Progenitor cell of endocrine pancreas (in vitro differentiated cells): ENCODE measurements around the gene ATE1. TPM values are rescaled to one million over a fixed set of nuclear protein-coding genes. Genes with fewer than 3 reads are reported as not detected.
"Not testable (repeated sequence)": the region's sequence is repeated elsewhere in the genome, so short reads cannot be mapped to it uniquely, and the experiment has no call there.

Experiments used
- DNase-seq: peaks from one replicate; pipeline ENCODE4 v3.0.0; 2021; ENCODE audit warnings: low spot score; ENCODE audit not compliant: unreplicated experiment
- H3K27ac Mint-ChIP-seq: 2 replicates; pipeline ENCODE4 v1.8.0; 2021; ENCODE audit warnings: mild to moderate bottlenecking, moderate library complexity, mixed read lengths
- H3K27me3 Mint-ChIP-seq: 2 replicates; pipeline ENCODE4 v1.8.0; 2021; ENCODE audit warnings: mixed read lengths
- H3K36me3 Mint-ChIP-seq: 2 replicates; pipeline ENCODE4 v1.8.0; 2022; ENCODE audit warnings: mixed read lengths; ENCODE audit not compliant: insufficient read depth
- H3K4me1 Mint-ChIP-seq: 2 replicates; pipeline ENCODE4 v1.8.0; 2021; ENCODE audit warnings: low read depth, mixed read lengths
- H3K4me3 Mint-ChIP-seq: 2 replicates; pipeline ENCODE4 v1.8.0; 2021; ENCODE audit warnings: low read depth, mild to moderate bottlenecking, moderate library complexity, mixed read lengths
- H3K9me3 Mint-ChIP-seq: 2 replicates; pipeline ENCODE4 v1.8.0; 2021; ENCODE audit warnings: low read depth, mixed read lengths
- total RNA-seq: library from RNA; stranded (reverse); gene quantifications from 2 replicates; pipeline ENCODE4 v1.2.1, GENCODE V29; 2021
- TF ChIP-seq, protein P1 (sequence below): fragments of 200-600 bp; sonication (generic); IDR thresholded peaks from one replicate; pipeline ENCODE4 v1.5.0; 2021; ENCODE audit warnings: antibody characterized with exemption, mild to moderate bottlenecking; ENCODE audit not compliant: unreplicated experiment

Gene ATE1
- total RNA-seq, 1 donor from 2014 or later, result 41.0 TPM

DNA sequence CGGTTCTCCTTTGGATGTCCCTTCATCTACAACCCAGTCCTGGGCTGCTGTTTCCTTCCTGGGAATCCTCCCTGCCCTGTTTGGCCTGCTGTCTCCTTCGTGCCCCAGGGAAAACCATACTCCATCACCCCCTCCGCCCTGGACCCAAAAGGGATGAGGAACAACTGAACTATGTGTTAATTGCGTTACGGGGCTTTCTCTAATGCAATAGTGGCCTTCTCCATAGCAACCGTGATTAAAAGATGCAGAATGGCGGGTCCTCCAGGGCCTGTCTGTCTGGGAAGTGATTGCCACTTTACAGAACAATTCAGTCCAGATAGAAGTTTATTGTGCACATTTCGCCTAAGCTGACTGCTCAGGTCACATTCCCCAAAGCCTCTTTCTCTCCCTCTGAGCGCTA is 217.6 kb downstream of the ATE1 start:
- TF ChIP-seq, protein P1, sequence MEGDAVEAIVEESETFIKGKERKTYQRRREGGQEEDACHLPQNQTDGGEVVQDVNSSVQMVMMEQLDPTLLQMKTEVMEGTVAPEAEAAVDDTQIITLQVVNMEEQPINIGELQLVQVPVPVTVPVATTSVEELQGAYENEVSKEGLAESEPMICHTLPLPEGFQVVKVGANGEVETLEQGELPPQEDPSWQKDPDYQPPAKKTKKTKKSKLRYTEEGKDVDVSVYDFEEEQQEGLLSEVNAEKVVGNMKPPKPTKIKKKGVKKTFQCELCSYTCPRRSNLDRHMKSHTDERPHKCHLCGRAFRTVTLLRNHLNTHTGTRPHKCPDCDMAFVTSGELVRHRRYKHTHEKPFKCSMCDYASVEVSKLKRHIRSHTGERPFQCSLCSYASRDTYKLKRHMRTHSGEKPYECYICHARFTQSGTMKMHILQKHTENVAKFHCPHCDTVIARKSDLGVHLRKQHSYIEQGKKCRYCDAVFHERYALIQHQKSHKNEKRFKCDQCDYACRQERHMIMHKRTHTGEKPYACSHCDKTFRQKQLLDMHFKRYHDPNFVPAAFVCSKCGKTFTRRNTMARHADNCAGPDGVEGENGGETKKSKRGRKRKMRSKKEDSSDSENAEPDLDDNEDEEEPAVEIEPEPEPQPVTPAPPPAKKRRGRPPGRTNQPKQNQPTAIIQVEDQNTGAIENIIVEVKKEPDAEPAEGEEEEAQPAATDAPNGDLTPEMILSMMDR, result no peak
- H3K36me3 Mint-ChIP-seq, result no peaks in the 10 kb centered on the region
- H3K4me1 Mint-ChIP-seq, result peaks cover 9% of the 10 kb centered on the region
- peaks cover 8% of the 10 kb centered on the region for H3K27me3 Mint-ChIP-seq
- peaks cover 5% of the 10 kb centered on the region for H3K9me3 Mint-ChIP-seq
- no peak overlapping the region for H3K27ac Mint-ChIP-seq
- DNase-seq, result no peak
- no peak overlapping the region for H3K4me3 Mint-ChIP-seq

DNA sequence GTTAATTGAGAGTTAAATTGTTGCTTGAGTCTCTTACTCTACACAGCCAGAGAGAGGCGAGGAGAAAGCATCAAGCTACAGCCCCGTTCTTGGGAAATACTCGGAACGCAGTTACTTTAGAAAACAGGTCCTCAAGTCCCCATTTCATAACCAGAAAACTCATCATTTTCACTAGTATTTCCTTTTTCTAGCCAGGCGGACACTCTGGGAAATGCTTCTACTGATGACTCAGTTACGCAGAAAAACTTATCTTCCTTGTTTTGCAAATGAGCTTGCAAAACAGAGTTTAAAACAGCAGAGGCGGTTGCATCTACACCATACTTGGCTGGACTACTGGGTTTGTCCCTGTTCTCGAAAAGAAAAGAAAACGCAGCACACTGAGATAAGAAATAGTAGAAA is 218.2 kb downstream of the ATE1 start:
- Mint-ChIP-seq H3K27ac (no peak overlapping the region), H3K36me3 (no peaks in the 10 kb centered on the region), H3K4me3 (no peak overlapping the region), H3K27me3 (peaks cover 8% of the 10 kb centered on the region), H3K4me1 (peaks cover 9% of the 10 kb centered on the region), H3K9me3 (peaks cover 5% of the 10 kb centered on the region)
- TF ChIP-seq, protein P1, result no peak
- DNase-seq, result no peak

DNA sequence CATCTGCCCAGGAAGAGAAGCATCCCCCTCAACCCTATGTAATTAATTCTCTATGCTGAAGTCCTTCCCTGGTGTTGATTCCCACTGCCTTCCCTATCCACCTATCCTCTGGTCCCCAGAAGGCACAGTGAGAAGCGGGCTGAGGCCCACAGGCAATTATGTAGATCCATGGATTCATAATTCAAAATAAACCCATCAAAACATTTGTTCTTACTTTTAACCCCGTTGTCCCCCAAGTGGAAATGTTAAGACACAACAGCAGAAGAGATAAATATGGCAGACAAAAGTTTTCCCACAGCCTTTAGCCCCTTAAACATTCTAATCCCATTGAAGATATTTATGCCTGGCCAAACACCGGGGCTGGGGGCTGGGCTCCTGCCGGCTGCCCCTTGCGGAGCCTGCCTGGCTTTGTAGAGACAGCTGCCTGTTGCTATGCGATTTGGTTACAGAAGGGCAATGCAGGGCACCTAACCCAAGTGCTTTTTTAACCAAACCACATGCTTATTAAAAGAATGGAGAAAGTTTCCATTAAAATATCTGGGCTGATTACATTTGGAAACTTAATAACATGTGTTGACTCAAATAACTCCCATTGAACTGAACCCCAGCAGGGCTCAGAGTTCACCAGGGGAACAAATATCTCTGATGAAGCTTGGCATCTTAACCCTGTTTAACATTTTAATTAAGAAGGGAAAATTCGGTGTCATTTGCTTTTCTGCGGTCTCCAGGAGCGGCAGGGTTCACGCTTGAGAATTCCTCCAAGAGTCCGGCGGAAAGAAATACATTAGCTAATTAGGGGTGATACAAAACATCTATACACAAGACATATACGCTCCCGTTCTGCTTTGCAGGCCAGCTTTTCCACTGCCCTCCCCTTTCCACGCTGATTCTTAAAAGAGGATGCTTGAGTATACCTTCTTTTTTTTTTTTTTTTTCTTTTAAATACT is 218.8 kb downstream of the ATE1 start:
- no peak for DNase-seq
- Mint-ChIP-seq H3K27ac (no peak overlapping the region), H3K4me3 (no peak overlapping the region), H3K4me1 (peaks cover 9% of the 10 kb centered on the region), H3K9me3 (peaks cover under 1% of the 10 kb centered on the region), H3K36me3 (no peaks in the 10 kb centered on the region), H3K27me3 (peaks cover 8% of the 10 kb centered on the region)
- TF ChIP-seq, protein P1, result no peak

DNA sequence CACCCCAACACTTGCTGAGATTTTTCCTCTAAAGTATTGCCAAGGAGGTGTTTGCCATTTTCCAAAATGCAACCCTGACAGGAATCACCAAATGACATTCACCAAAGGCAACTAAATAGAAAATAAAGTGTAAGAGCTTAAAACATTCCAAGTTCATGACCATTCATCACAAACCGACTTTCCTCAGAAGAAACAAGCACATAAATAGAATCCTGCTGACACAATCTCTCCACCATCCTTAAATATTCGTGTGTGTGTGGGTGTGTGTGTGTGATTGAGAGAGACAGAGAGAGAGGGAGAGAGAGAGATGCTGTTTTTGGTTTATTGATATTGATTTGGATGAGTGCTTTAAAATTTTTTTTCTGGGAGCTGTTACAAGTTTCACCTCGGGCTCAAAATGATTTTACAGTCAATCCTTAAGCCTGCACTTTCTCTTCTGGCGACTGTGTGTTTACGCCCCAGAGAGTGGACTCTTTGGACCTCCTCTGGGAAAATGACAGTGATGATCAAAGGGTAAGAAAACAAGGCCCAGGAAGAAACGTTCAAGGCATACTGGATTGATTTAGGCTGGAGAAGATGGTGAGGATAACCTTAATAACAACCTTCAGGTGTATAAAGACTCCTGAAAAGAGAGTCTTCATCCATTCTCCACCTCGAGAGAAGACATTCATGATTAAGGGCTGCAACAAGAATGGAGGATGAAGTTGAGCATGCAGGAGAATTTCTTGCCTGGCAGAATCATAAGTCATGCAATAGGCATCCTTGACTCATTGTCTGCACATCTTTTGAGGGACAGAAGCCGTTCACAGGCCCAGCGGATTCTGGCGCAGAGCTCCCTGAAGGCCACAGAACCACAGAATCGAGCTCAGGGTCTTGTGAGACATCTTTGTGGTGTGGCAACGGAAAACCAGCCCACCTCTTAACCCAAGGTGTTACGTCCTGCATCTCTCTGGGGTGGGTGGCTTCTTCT is 225.2 kb downstream of the ATE1 start:
- Mint-ChIP-seq H3K4me3 (no peak overlapping the region), H3K27me3 (no peaks in the 10 kb centered on the region), H3K9me3 (no peaks in the 10 kb centered on the region), H3K36me3 (no peaks in the 10 kb centered on the region), H3K4me1 (no peaks in the 10 kb centered on the region), H3K27ac (no peak overlapping the region)
- TF ChIP-seq, protein P1, result no peak
- no peak for DNase-seq

DNA sequence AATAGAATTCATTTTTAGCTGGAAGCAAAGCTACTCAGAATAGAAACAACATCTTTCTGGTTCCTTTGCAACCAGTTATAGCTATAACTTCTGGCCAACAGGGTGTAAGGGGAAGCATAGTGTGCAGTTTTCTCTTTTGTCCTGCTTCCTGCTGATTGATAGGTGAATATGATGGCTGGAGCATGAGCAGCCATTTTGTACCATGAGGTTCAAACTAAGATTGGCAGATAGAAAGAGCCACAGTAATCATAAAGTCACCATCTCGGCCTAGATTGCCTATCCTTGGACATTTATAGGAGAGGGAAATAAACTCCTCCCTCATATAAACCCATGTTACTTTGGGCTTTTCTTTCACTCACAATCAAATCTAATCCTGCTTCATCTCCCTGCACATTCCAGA is 227.4 kb downstream of the ATE1 start:
- H3K4me1 Mint-ChIP-seq, result peaks cover 5% of the 10 kb centered on the region
- H3K36me3 Mint-ChIP-seq, result no peaks in the 10 kb centered on the region

DNA sequence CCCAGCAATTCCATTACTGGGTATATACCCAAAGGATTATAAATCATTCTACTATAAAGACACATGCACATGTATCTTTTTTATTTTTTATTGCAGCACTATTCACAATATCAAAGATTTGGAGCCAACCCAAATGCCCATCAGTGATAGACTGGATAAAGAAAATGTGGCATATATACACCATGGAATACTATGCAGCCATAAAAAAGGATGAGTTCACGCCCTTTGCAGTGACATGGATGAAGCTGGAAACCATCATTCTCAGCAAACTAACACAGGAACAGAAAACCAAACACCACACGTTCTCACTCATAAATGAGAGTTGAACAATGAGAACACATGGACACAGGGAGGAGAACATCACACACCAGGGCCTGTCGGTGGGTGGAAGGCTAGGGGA is 228.1 kb downstream of the ATE1 start:
- not testable (repeated sequence) for H3K4me3 Mint-ChIP-seq, H3K36me3 Mint-ChIP-seq, H3K27ac Mint-ChIP-seq, H3K27me3 Mint-ChIP-seq, DNase-seq, H3K9me3 Mint-ChIP-seq
- H3K4me1 Mint-ChIP-seq, result peaks cover 11% of the 10 kb centered on the region

More for the DNA sequence above, 227.4 kb downstream of the ATE1 start:
- TF ChIP-seq, protein P1, result no peak
- H3K27me3 Mint-ChIP-seq, result no peaks in the 10 kb centered on the region
- no peak for DNase-seq
- H3K4me3 Mint-ChIP-seq, result no peak overlapping the region
- H3K27ac Mint-ChIP-seq, result no peak overlapping the region
- no peaks in the 10 kb centered on the region for H3K9me3 Mint-ChIP-seq
